ENCODE results near the gene SMOC1.

SMOC1 gene

DNA sequence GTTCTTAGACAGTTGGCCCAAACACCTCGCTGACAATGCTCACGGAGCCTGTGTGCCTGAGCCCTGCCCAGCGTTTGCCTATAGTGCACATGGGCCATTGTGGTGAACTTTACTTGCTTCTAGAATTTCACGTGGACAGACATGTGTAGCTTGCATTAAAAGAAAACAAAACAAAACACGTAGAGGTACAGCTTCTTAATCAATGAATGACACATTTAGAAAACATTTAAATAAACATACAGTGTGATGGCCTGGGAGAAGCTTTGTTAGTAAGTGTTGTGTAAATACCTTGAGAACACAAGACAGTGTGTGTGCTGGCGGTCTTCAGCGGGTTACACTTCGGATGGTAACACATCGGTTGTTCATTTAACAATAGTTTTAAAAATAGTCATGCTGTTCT lies 38.1 kb downstream of the SMOC1 start:
- no peak overlapping the region for H3K4me2 ChIP-seq (ENCODE audit: low read length, poor library complexity, severe bottlenecking)
- H3K36me3 ChIP-seq (ENCODE audit: control insufficient read depth in 1 of 2, insufficient read depth in 2 of 2, low read depth in 1 of 2, low read length in 2 of 2) = no peaks in the 10 kb centered on the region
- no peaks in the 10 kb centered on the region for H3K27me3 ChIP-seq (ENCODE audit: control insufficient read depth in 1 of 2, insufficient read depth in 1 of 2, low read length in 2 of 2)
- H3K18ac ChIP-seq (ENCODE audit: low read depth in 1 of 2, low read length in 2 of 2) = no peak overlapping the region
- no peak overlapping the region for H3K23ac ChIP-seq (ENCODE audit: low read length in 2 of 2)
- H2BK12ac ChIP-seq (ENCODE audit: low read length in 2 of 2) = no peak overlapping the region
- H2AFZ ChIP-seq (ENCODE audit: low read depth, low read length) = no peak overlapping the region
- H2AK5ac ChIP-seq (ENCODE audit: low read length, severe bottlenecking) = no peak overlapping the region
- H3K79me1 ChIP-seq (replicated peaks; ENCODE audit: low read length, poor library complexity, severe bottlenecking) = peaks cover 19% of the 10 kb centered on the region
- no peak overlapping the region for H3K27ac ChIP-seq (ENCODE audit: low read length, poor library complexity, severe bottlenecking)
- DNase-seq = no peak
- H4K8ac ChIP-seq (ENCODE audit: low read length) = no peak overlapping the region
- no peak overlapping the region for H3K4me3 ChIP-seq (ENCODE audit: insufficient read depth in 1 of 2, low read depth in 1 of 2, low read length in 2 of 2)
- no peak overlapping the region for H3K14ac ChIP-seq (ENCODE audit: low read length in 2 of 2)
- H2BK15ac ChIP-seq (ENCODE audit: low read depth, poor library complexity, severe bottlenecking) = no peak overlapping the region
- H2BK5ac ChIP-seq (ENCODE audit: low read depth, low read length, poor library complexity, severe bottlenecking) = no peak overlapping the region
- H3K9me3 ChIP-seq (ENCODE audit: control insufficient read depth, low read length) = no peaks in the 10 kb centered on the region
- peaks cover 11% of the 10 kb centered on the region for H3K4me1 ChIP-seq (ENCODE audit: control insufficient read depth, insufficient read depth, low read depth, low read length)
- no peak overlapping the region for H3K9ac ChIP-seq (ENCODE audit: low read length)
- no peak overlapping the region for H2BK120ac ChIP-seq (ENCODE audit: low read depth, low read length)
- no peak overlapping the region for H3K4ac ChIP-seq (ENCODE audit: low read depth in 1 of 2, low read length in 2 of 2)
- H4K91ac ChIP-seq (ENCODE audit: low read length) = no peak overlapping the region
- WGBS = 71% methylated on average over 6 of the region's 9 CpGs

DNA sequence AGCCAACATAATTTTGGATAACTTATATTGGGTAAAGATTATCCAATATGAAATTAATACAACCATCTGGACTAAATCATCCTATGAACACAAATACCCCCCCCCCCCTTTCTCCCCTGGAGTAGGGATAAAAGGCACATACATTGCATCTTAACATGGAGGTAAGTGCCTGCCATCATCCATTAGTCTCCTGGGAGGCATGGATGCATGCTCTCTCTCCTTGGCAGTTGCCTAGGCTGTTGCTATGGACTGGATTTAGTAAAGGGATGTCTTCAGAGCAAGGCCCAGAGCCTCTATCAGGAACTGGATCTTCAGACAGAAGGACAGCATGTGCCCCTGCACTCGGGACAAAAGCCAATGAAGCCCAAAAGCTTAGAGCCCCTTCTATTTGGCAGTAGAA lies 40.6 kb downstream of the SMOC1 start:
- Histone ChIP-seq H2AK5ac (ENCODE audit: low read length, severe bottlenecking) (no peak overlapping the region), H2BK120ac (ENCODE audit: low read depth, low read length) (no peak overlapping the region), H3K9ac (ENCODE audit: low read length) (no peak overlapping the region), H3K14ac (ENCODE audit: low read length in 2 of 2) (no peak overlapping the region), H3K27me3 (ENCODE audit: control insufficient read depth in 1 of 2, insufficient read depth in 1 of 2, low read length in 2 of 2) (no peaks in the 10 kb centered on the region), H3K36me3 (ENCODE audit: control insufficient read depth in 1 of 2, insufficient read depth in 2 of 2, low read depth in 1 of 2, low read length in 2 of 2) (no peaks in the 10 kb centered on the region), H3K18ac (ENCODE audit: low read depth in 1 of 2, low read length in 2 of 2) (no peak overlapping the region), H4K91ac (ENCODE audit: low read length) (no peak overlapping the region), H2AFZ (ENCODE audit: low read depth, low read length) (no peak overlapping the region), H3K4me1 (ENCODE audit: control insufficient read depth, insufficient read depth, low read depth, low read length) (peaks cover 11% of the 10 kb centered on the region), H2BK5ac (ENCODE audit: low read depth, low read length, poor library complexity, severe bottlenecking) (no peak overlapping the region), H3K9me3 (ENCODE audit: control insufficient read depth, low read length) (no peaks in the 10 kb centered on the region), H3K4me2 (ENCODE audit: low read length, poor library complexity, severe bottlenecking) (no peak overlapping the region), H3K79me1 (replicated peaks; ENCODE audit: low read length, poor library complexity, severe bottlenecking) (peaks cover 14% of the 10 kb centered on the region), H2BK12ac (ENCODE audit: low read length in 2 of 2) (no peak overlapping the region), H3K4me3 (ENCODE audit: insufficient read depth in 1 of 2, low read depth in 1 of 2, low read length in 2 of 2) (no peak overlapping the region), H2BK15ac (ENCODE audit: low read depth, poor library complexity, severe bottlenecking) (no peak overlapping the region), H3K23ac (ENCODE audit: low read length in 2 of 2) (no peak overlapping the region), H3K4ac (ENCODE audit: low read depth in 1 of 2, low read length in 2 of 2) (no peak overlapping the region), H3K27ac (ENCODE audit: low read length, poor library complexity, severe bottlenecking) (no peak overlapping the region), H4K8ac (ENCODE audit: low read length) (no peak overlapping the region)
- no peak for DNase-seq
- WGBS = 38% methylated on average over 1 of the region's 1 CpG

DNA sequence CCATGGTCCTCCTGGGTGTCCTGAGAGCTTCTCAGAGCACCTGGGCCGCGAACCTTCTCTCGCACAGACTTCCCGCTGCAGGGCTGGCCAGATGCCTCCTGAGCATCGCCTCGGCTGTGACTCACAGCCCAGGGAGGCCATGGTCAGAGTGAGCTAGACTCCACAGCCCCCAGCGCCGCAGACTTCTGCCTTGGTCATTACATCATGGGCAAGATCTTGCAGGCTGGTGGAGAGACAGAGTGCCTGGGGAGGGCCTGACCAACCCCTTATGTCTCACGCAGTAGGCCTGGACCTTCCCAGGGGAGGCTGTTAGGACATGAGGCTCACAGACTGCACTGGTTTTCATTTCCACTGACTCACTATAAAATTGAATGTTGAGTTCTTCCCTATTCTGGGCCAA lies 41.8 kb downstream of the SMOC1 start:
- H2BK120ac ChIP-seq (ENCODE audit: low read depth, low read length) = no peak overlapping the region
- peaks cover 0 to 9% of the 10 kb centered on the region in 2 experiments for H3K27me3 ChIP-seq (ENCODE audit: control insufficient read depth in 1 of 2, insufficient read depth in 1 of 2, low read length in 2 of 2)
- H3K36me3 ChIP-seq (ENCODE audit: control insufficient read depth in 1 of 2, insufficient read depth in 2 of 2, low read depth in 1 of 2, low read length in 2 of 2) = no peaks in the 10 kb centered on the region
- peak overlapping the region; percentile 22 for H3K27ac ChIP-seq (ENCODE audit: low read length, poor library complexity, severe bottlenecking)
- H3K4ac ChIP-seq (ENCODE audit: low read depth in 1 of 2, low read length in 2 of 2) = no peak overlapping the region
- peak; percentile 4 for DNase-seq
- no peak overlapping the region for H2BK12ac ChIP-seq (ENCODE audit: low read length in 2 of 2)
- H2AK5ac ChIP-seq (ENCODE audit: low read length, severe bottlenecking) = no peak overlapping the region
- H4K91ac ChIP-seq (ENCODE audit: low read length) = no peak overlapping the region
- H3K9me3 ChIP-seq (ENCODE audit: control insufficient read depth, low read length) = no peaks in the 10 kb centered on the region
- no peak overlapping the region for H2BK5ac ChIP-seq (ENCODE audit: low read depth, low read length, poor library complexity, severe bottlenecking)
- no peak overlapping the region for H2AFZ ChIP-seq (ENCODE audit: low read depth, low read length)
- no peak overlapping the region for H3K23ac ChIP-seq (ENCODE audit: low read length in 2 of 2)
- no peak overlapping the region for H3K14ac ChIP-seq (ENCODE audit: low read length in 2 of 2)
- H3K4me1 ChIP-seq (ENCODE audit: control insufficient read depth, insufficient read depth, low read depth, low read length) = peaks cover 11% of the 10 kb centered on the region
- no peak overlapping the region for H4K8ac ChIP-seq (ENCODE audit: low read length)
- H3K4me2 ChIP-seq (ENCODE audit: low read length, poor library complexity, severe bottlenecking) = no peak overlapping the region
- H3K4me3 ChIP-seq (ENCODE audit: insufficient read depth in 1 of 2, low read depth in 1 of 2, low read length in 2 of 2) = no peak overlapping the region
- WGBS = 84% methylated on average over 9 of the region's 9 CpGs
- peaks cover 9% of the 10 kb centered on the region for H3K79me1 ChIP-seq (replicated peaks; ENCODE audit: low read length, poor library complexity, severe bottlenecking)
- no peak overlapping the region for H3K18ac ChIP-seq (ENCODE audit: low read depth in 1 of 2, low read length in 2 of 2)
- no peak overlapping the region for H2BK15ac ChIP-seq (ENCODE audit: low read depth, poor library complexity, severe bottlenecking)
- H3K9ac ChIP-seq (ENCODE audit: low read length) = no peak overlapping the region

DNA sequence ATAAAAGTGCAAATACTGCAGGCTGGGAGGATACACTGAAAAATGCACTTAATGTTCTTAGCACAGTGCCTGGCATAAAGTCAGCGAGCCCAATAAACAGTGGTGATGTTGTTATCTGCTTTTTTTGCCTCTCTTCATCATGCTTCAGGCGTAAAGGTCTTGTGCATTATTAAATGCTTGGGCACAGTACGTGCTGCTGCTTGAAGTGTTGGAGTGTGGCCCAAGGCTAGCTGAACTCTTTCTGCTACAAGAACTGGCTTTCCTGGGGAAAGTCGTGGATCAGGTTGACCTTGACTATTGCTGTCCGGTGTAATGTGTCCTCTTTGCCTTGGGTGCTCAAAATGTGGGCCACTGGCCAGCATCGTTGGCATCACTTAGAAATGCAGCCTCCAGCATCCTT lies 43.0 kb downstream of the SMOC1 start:
- Histone ChIP-seq H3K14ac (ENCODE audit: low read length in 2 of 2) (no peak overlapping the region), H2BK120ac (ENCODE audit: low read depth, low read length) (no peak overlapping the region), H3K36me3 (ENCODE audit: control insufficient read depth in 1 of 2, insufficient read depth in 2 of 2, low read depth in 1 of 2, low read length in 2 of 2) (no peaks in the 10 kb centered on the region), H3K27ac (ENCODE audit: low read length, poor library complexity, severe bottlenecking) (no peak overlapping the region), H3K27me3 (ENCODE audit: control insufficient read depth in 1 of 2, insufficient read depth in 1 of 2, low read length in 2 of 2) (peaks cover 0 to 16% of the 10 kb centered on the region in 2 experiments), H3K9ac (ENCODE audit: low read length) (no peak overlapping the region), H3K9me3 (ENCODE audit: control insufficient read depth, low read length) (no peaks in the 10 kb centered on the region), H2BK5ac (ENCODE audit: low read depth, low read length, poor library complexity, severe bottlenecking) (no peak overlapping the region), H3K4me2 (ENCODE audit: low read length, poor library complexity, severe bottlenecking) (no peak overlapping the region), H3K18ac (ENCODE audit: low read depth in 1 of 2, low read length in 2 of 2) (no peak overlapping the region), H3K4me3 (ENCODE audit: insufficient read depth in 1 of 2, low read depth in 1 of 2, low read length in 2 of 2) (no peak overlapping the region), H2BK12ac (ENCODE audit: low read length in 2 of 2) (no peak overlapping the region), H3K4ac (ENCODE audit: low read depth in 1 of 2, low read length in 2 of 2) (no peak overlapping the region), H2AFZ (ENCODE audit: low read depth, low read length) (no peak overlapping the region), H2BK15ac (ENCODE audit: low read depth, poor library complexity, severe bottlenecking) (no peak overlapping the region), H3K23ac (ENCODE audit: low read length in 2 of 2) (no peak overlapping the region), H2AK5ac (ENCODE audit: low read length, severe bottlenecking) (no peak overlapping the region), H3K4me1 (ENCODE audit: control insufficient read depth, insufficient read depth, low read depth, low read length) (peaks cover 8% of the 10 kb centered on the region), H3K79me1 (replicated peaks; ENCODE audit: low read length, poor library complexity, severe bottlenecking) (peaks cover 8% of the 10 kb centered on the region), H4K8ac (ENCODE audit: low read length) (no peak overlapping the region), H4K91ac (ENCODE audit: low read length) (no peak overlapping the region)
- no peak for DNase-seq
- WGBS = 73% methylated on average over 6 of the region's 6 CpGs

Data from mesenchymal stem cell (in vitro differentiated cells and primary cell).